ENCODE data around the gene BCL2. TPM values are rescaled to one million over a fixed set of nuclear protein-coding genes. Genes with fewer than 3 reads are reported as not detected.

Gene BCL2
- total RNA-seq, 2 experiments from 2014 or later = 1.4 to 2.5 TPM

GRCh38 chr18:63189817-63190216, 129.8 kb downstream of the BCL2 start:
- no peak overlapping the region for H2AFZ ChIP-seq (ENCODE audit: low read length)
- ChIA-PET CTCF (ENCODE audit: unreplicated experiment) (no interaction called here), POLR2A (no interaction called here)
- DNase-seq (ENCODE audit: low spot score) = no peak
- no peaks in the 10 kb centered on the region for H3K79me2 ChIP-seq (ENCODE audit: insufficient read depth, low read depth, low read length)
- no peaks in the 10 kb centered on the region for H3K9me2 ChIP-seq (ENCODE audit: insufficient read depth, low read length)
- TF ChIP-seq EZH2phosphoT487 (IDR thresholded peaks at IDR 0.05; ENCODE audit: borderline replicate concordance, low read depth, low read length) = no peak
- no peak for TF ChIP-seq CTCF (conservative IDR thresholded peaks at IDR 0.05; ENCODE audit: low read length)
- H3K9me3 ChIP-seq (ENCODE audit: low read length) = no peaks in the 10 kb centered on the region
- intact Hi-C loops (cut with micrococcal nuclease; ENCODE audit: unreplicated experiment) = no loop called here
- H4K20me1 ChIP-seq (ENCODE audit: insufficient read depth, low read length) = no peaks in the 10 kb centered on the region
- H3K27ac ChIP-seq (ENCODE audit: low read depth, low read length, poor library complexity, severe bottlenecking) = no peak overlapping the region
- no peak overlapping the region for H3K4me2 ChIP-seq (ENCODE audit: low read length)
- BruUV-seq (replicated peaks) = no TSS peak
- peaks cover 7% of the 10 kb centered on the region for H3K4me1 ChIP-seq (ENCODE audit: insufficient read depth, low read length, poor library complexity, severe bottlenecking)
- no peaks in the 10 kb centered on the region for H3K36me3 ChIP-seq (ENCODE audit: insufficient read depth, low read length)
- no peak overlapping the region for H3K4me3 ChIP-seq (ENCODE audit: low read depth, low read length, poor library complexity, severe bottlenecking)

- intact Hi-C loops (cut with micrococcal nuclease; ENCODE audit: unreplicated experiment) = no loop called here
Observed at GRCh38 chr18:63189041-63189440, 130.5 kb downstream of the BCL2 start.

More at GRCh38 chr18:63189041-63189440, 130.5 kb downstream of the BCL2 start:
- no peak for DNase-seq (ENCODE audit: low spot score)
- Histone ChIP-seq H3K4me2 (ENCODE audit: low read length) (no peak overlapping the region), H3K36me3 (ENCODE audit: insufficient read depth, low read length) (no peaks in the 10 kb centered on the region), H3K4me1 (ENCODE audit: insufficient read depth, low read length, poor library complexity, severe bottlenecking) (peaks cover 7% of the 10 kb centered on the region), H4K20me1 (ENCODE audit: insufficient read depth, low read length) (no peaks in the 10 kb centered on the region), H3K9me2 (ENCODE audit: insufficient read depth, low read length) (no peaks in the 10 kb centered on the region), H3K9me3 (ENCODE audit: low read length) (no peaks in the 10 kb centered on the region), H3K79me2 (ENCODE audit: insufficient read depth, low read depth, low read length) (no peaks in the 10 kb centered on the region), H3K27ac (ENCODE audit: low read depth, low read length, poor library complexity, severe bottlenecking) (no peak overlapping the region), H3K4me3 (ENCODE audit: low read depth, low read length, poor library complexity, severe bottlenecking) (no peak overlapping the region), H2AFZ (ENCODE audit: low read length) (no peak overlapping the region)
- ChIA-PET POLR2A (no interaction called here), CTCF (ENCODE audit: unreplicated experiment) (no interaction called here)
- BruUV-seq (replicated peaks) = no TSS peak
- TF ChIP-seq EZH2phosphoT487 (IDR thresholded peaks at IDR 0.05; ENCODE audit: borderline replicate concordance, low read depth, low read length) (no peak), CTCF (conservative IDR thresholded peaks at IDR 0.05; ENCODE audit: low read length) (no peak)
